HG03565 (cell line): ENCODE data around the gene RASGRP2.
A peak's percentile ranks its signal among the peaks of the same experiment; 100 is the strongest.

ENCODE experiments used
- ATAC-seq: cut with Tn5 transposase; IDR thresholded peaks from one replicate; pipeline ENCODE4 v1.9.1; 2021; ENCODE audit warnings: mild to moderate bottlenecking, moderate library complexity; ENCODE audit not compliant: unreplicated experiment

Gene RASGRP2

GRCh38 chr11:64698427-64698826 lies 45.5 kb downstream of the RASGRP2 start:
- ATAC-seq: no peak

GRCh38 chr11:64697663-64698375 lies 46.1 kb downstream of the RASGRP2 start:
- no peak for ATAC-seq

- no peak for ATAC-seq
Measured at GRCh38 chr11:64696045-64696444, 47.9 kb downstream of the RASGRP2 start.

GRCh38 chr11:64695548-64695947 lies 48.4 kb downstream of the RASGRP2 start:
- ATAC-seq: no peak

- no peak for ATAC-seq
Measured at GRCh38 chr11:64694821-64695365, 49.0 kb downstream of the RASGRP2 start.

- no peak for ATAC-seq
Measured at GRCh38 chr11:64694026-64694755, 49.8 kb downstream of the RASGRP2 start.

DNA sequence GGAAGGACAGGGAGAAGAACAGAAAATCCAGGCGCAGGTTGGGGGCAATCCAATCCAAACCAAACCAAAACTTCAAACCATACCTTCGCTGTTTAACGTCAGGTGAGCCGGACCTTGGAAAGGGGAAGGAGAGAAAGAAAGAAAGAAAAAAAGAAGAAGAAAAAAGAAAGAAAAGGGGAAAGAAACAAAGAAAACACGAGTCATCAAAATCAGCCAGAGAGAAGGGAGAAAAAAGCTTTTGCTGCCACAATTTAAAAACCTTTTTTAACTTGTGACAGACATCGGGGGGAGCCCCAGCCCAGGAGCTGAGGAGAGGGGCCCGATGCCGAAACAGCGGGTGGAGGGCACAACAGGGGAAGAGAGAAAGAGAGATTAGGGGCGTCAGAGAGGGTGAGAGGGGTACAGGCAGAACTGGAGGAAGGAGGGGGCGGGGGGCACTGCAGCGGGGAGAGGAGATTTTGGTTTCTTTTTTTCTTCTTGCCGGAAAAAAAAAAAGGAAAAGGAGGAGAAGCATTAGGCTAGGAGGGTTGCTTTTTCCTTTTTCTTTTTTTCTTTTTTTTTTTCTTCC lies 51.1 kb downstream of the RASGRP2 start:
- ATAC-seq: no peak

GRCh38 chr11:64691543-64691942 lies 52.4 kb downstream of the RASGRP2 start:
- no peak for ATAC-seq

DNA sequence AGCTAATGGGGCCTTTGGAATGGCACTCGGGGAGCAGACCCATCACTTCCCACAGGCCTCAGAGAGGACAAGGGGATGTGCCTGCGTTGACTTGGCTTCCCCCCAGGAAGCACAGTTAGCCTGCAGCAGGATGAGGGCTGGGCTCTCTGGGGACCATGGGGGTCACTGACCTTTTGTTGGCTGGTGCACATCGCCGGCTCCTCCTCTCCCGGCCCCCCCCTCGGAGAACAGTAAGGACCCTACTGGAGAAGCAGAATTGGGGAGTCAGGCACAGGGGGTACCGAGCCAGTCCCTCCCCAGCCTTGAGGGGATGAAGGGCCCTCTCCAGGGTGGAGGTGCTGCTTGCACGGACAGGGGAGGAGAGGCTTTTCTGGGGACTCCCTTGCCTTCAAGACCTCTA lies 53.7 kb downstream of the RASGRP2 start:
- no peak for ATAC-seq

- peak; percentile 61 for ATAC-seq
Measured at GRCh38 chr11:64688534-64688982, 55.4 kb downstream of the RASGRP2 start.

- ATAC-seq: no peak
Measured at GRCh38 chr11:64687643-64688533, 56.1 kb downstream of the RASGRP2 start.

DNA sequence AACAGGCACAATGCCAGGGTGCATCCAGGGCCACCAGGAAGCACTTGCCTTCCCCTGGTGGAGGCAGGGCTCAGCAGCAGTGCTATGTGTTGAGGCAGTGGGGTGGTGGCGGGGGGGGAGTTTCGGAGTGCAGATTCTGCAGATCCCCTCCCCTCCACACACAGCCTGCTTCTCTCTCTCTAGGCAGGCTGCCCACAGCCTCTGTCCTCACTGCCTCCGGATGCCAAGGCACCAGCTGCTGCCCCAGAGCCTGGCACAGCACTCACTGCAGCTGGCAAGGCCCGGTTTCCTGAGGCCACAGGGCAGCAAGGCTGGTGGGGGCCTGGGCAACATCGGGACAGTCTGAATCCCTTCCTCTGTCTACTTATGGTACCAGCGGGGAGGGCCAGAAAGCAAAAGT lies 56.7 kb downstream of the RASGRP2 start:
- ATAC-seq: no peak

- ATAC-seq: no peak
Measured at GRCh38 chr11:64686466-64687170, 57.3 kb downstream of the RASGRP2 start.

GRCh38 chr11:64685536-64685935 lies 58.4 kb downstream of the RASGRP2 start:
- no peak for ATAC-seq

DNA sequence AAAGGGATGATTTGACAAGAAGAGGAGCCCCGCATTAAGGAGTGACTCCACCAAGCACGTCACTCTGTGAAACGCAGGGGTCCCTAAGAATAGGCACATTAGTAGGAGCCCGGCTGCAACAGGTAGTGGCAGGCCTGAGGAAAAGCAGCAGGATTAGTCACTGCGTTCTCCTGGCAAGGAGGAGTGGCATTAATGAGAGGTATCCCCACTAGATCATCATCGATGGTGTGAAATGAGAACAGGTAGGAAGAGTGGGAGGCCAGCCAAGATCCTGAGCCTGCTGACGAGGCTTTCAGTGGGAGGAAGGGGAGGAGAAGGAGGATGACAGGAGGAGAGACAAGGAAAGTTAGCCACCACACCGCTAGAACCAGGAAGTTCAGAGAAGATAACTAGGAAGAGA lies 59.6 kb downstream of the RASGRP2 start:
- ATAC-seq: no peak

GRCh38 chr11:64681171-64681570 lies 62.8 kb downstream of the RASGRP2 start:
- no peak for ATAC-seq

- ATAC-seq: no peak
Measured at GRCh38 chr11:64679846-64680245, 64.1 kb downstream of the RASGRP2 start.

GRCh38 chr11:64677441-64678023 lies 66.4 kb downstream of the RASGRP2 start:
- ATAC-seq: no peak
